CD4-positive, alpha-beta T cell (primary cell): ENCODE data around the gene GPC6. TPM values are rescaled to one million over a fixed set of nuclear protein-coding genes. Genes with fewer than 3 reads are reported as not detected.

Experiments used
- ATAC-seq: fragments of 200-7000 bp; cut with Tn5 transposase; one replicate; pipeline ENCODE4 v1.10.0; 2022; ENCODE audit warnings: mild to moderate bottlenecking; ENCODE audit not compliant: poor library complexity
- CTCF ChIA-PET: fragments of 350-600 bp; sonication (Branson Sonifier 250); formaldehyde crosslinking; loops from one replicate; lab custom pipeline; 2021; ENCODE audit warnings: antibody characterized with exemption, inconsistent platforms; lab: Charles Lee
- POLR2A ChIA-PET: fragments of 350-600 bp; sonication (Branson Sonifier 250); formaldehyde crosslinking; loops from one replicate; lab custom pipeline; 2021; ENCODE audit warnings: antibody characterized with exemption, inconsistent platforms; lab: Charles Lee
- DNase-seq, 14 experiments: peaks; one replicate each; pipeline ENCODE4 v3.0.0-alpha.2; 2013 to 2020; ENCODE audit warnings: mixed read lengths in 2 of 14
- H3K27ac ChIP-seq, 2 donors: one replicate each; pipeline versions ENCODE4 v1.5.1 to v1.7.0; 2013; ENCODE audit warnings: low read length in 2 of 2, low read depth in 1 of 2, mild to moderate bottlenecking in 1 of 2
- H3K27me3 ChIP-seq, 2 experiments: 1 replicate in 1 of 2; 2 replicates in 1 of 2; pipeline versions ENCODE4 v1.6.1 to v1.7.0; 2013; ENCODE audit warnings: low read length in 2 of 2, control low read depth in 1 of 2, mild to moderate bottlenecking in 1 of 2, moderate library complexity in 1 of 2; ENCODE audit not compliant: insufficient read depth in 2 of 2, control insufficient read depth in 1 of 2
- H3K36me3 ChIP-seq: one replicate; pipeline ENCODE4 v1.6.1; 2013; ENCODE audit warnings: low read length, control low read depth; ENCODE audit not compliant: insufficient read depth
- H3K4me1 ChIP-seq: one replicate; pipeline ENCODE4 v1.6.1; 2013; ENCODE audit warnings: low read length, control low read depth; ENCODE audit not compliant: insufficient read depth
- H3K4me3 ChIP-seq: one replicate; pipeline ENCODE4 v1.5.1; 2013; ENCODE audit warnings: mild to moderate bottlenecking, low read length, moderate library complexity
- H3K9me3 ChIP-seq, 2 experiments: 1 replicate in 1 of 2; 2 replicates in 1 of 2; pipeline versions ENCODE4 v1.6.1 to v1.7.0; 2013; ENCODE audit warnings: low read length in 2 of 2, mild to moderate bottlenecking in 2 of 2, control low read depth in 1 of 2, moderate library complexity in 1 of 2; ENCODE audit not compliant: control insufficient read depth in 1 of 2, insufficient read depth in 1 of 2
- H3K27ac Mint-ChIP-seq: one replicate; pipeline ENCODE4 v1.8.0; 2020; ENCODE audit warnings: mixed read lengths
- H3K27me3 Mint-ChIP-seq: one replicate; pipeline ENCODE4 v1.8.0; 2021; ENCODE audit warnings: mixed read lengths
- H3K36me3 Mint-ChIP-seq: one replicate; pipeline ENCODE4 v1.8.0; 2021; ENCODE audit warnings: low read depth, mixed read lengths
- H3K4me1 Mint-ChIP-seq: one replicate; pipeline ENCODE4 v1.8.0; 2021; ENCODE audit warnings: low read depth, mixed read lengths
- H3K4me3 Mint-ChIP-seq: one replicate; pipeline ENCODE4 v1.8.0; 2020; ENCODE audit warnings: mild to moderate bottlenecking, mixed read lengths
- H3K9me3 Mint-ChIP-seq: one replicate; pipeline ENCODE4 v1.8.0; 2020; ENCODE audit warnings: mixed read lengths
- CTCF ChIP-seq: fragments of 200-600 bp; IDR thresholded peaks from one replicate; pipeline ENCODE4 v1.8.0; 2022; ENCODE audit warnings: antibody characterized with exemption, mild to moderate bottlenecking
- intact Hi-C, 2 experiments: fragments of 100-400 bp; cut with DNase I in 1 of 2; cut with micrococcal nuclease in 1 of 2; formaldehyde crosslinking; loops; one replicate each; pipeline versions ENCODE4 v1.15.1 to v1.9.0; 2023 to 2025; cut with DNase I, micrococcal nuclease
- total RNA-seq, 174 experiments: library from RNA in 2 of 174; stranded (reverse) in 2 of 174; gene quantifications; one replicate each; pipeline ENCODE4 v1.2.3 and lab custom pipeline; 2021 to 2026

GPC6 gene
- total RNA-seq, 2 experiments from 2014 or later, result not detected

- Histone ChIP-seq H3K36me3 (no peaks in the 10 kb centered on the region), H3K4me1 (no peaks in the 10 kb centered on the region), H3K4me3 (no peak overlapping the region), H3K9me3 (no peaks in the 10 kb centered on the region), H3K27me3 (no peaks in the 10 kb centered on the region), H3K27ac (no peak overlapping the region)
- Mint-ChIP-seq H3K4me1 (no peaks in the 10 kb centered on the region), H3K27ac (no peak overlapping the region), H3K4me3 (no peak overlapping the region), H3K27me3 (peaks cover 12% of the 10 kb centered on the region), H3K36me3 (no peaks in the 10 kb centered on the region), H3K9me3 (peaks cover under 1% of the 10 kb centered on the region)
- ChIA-PET CTCF (no interaction called here), POLR2A (no interaction called here)
- intact Hi-C loops, result no loop called here
- no peak for TF ChIP-seq CTCF
- no peak for DNase-seq
- no peak for ATAC-seq
Measured at GRCh38 chr13:94382960-94383359, 1156.4 kb downstream of the GPC6 start.

DNA sequence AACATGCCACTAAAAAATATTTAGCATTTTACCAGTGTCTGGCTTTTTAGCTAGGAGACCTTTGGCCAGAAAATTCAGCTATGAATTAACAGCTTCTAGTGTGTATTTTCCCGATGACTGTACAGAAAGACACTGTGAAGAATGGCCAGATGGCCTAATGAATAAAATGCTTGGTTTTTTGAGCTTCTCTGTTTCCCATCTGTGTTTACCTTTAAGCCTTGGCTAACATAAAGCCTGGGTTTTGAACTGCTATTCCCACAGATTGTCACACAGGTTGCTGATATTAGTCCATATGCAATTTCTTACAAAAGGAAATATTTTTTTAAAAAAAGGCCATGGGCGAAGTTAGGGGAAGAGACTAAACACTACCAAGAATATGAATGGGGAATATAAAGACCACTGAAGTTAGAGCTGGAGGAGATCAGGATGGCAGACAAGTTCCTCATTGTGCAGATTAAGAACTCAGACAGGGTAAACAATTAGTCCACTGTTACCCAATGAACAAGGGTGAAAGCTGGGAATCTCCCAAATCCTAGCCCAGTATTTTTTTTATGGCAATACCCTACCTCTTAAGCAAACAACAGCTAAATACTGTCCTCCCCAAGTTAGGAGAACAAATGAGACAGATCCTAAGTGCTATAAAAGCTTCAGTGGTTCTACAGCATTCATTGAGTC lies 1157.8 kb downstream of the GPC6 start:
- no peaks in the 10 kb centered on the region for H3K27me3 ChIP-seq
- H3K4me3 Mint-ChIP-seq, result no peak overlapping the region
- no peaks in the 10 kb centered on the region for H3K36me3 ChIP-seq
- intact Hi-C loops, result no loop called here
- H3K9me3 ChIP-seq, result no peaks in the 10 kb centered on the region
- no peaks in the 10 kb centered on the region for H3K4me1 ChIP-seq
- peaks cover 12% of the 10 kb centered on the region for H3K27me3 Mint-ChIP-seq
- ATAC-seq, result no peak
- H3K36me3 Mint-ChIP-seq, result no peaks in the 10 kb centered on the region
- no peak for DNase-seq
- H3K27ac ChIP-seq, result no peak overlapping the region
- POLR2A ChIA-PET, result no interaction called here
- H3K9me3 Mint-ChIP-seq, result no peaks in the 10 kb centered on the region
- no peaks in the 10 kb centered on the region for H3K4me1 Mint-ChIP-seq
- CTCF ChIA-PET, result no interaction called here
- H3K27ac Mint-ChIP-seq, result no peak overlapping the region
- TF ChIP-seq CTCF, result no peak
- H3K4me3 ChIP-seq, result no peak overlapping the region

DNA sequence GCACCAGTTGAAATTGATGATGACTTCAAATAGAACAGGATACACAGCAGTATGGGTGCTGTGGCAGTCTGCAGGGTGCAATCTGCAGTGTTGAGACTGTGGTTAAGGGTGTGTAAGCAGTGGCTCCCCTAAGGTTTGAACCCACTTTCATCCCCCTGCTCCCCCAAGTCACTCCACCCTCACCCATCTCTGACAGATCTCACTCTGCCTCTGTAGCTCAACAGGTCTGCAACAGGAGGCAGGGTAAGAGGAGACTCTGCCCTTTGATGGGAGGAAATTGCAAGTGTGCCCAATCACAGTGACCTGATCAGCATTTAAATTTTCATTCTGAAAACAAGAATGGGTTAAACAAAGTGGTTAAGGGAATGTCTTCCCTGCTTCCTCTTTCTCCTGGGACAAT lies 1160.4 kb downstream of the GPC6 start:
- H3K4me1 ChIP-seq, result no peaks in the 10 kb centered on the region
- H3K4me1 Mint-ChIP-seq, result no peaks in the 10 kb centered on the region
- ChIA-PET CTCF (no interaction called here), POLR2A (no interaction called here)
- DNase-seq (no peak), ATAC-seq (no peak)
- no peaks in the 10 kb centered on the region for H3K36me3 Mint-ChIP-seq
- H3K9me3 Mint-ChIP-seq, result no peaks in the 10 kb centered on the region
- H3K27ac Mint-ChIP-seq, result no peak overlapping the region
- no peak overlapping the region for H3K4me3 Mint-ChIP-seq
- no peak overlapping the region for H3K4me3 ChIP-seq
- no peaks in the 10 kb centered on the region for H3K36me3 ChIP-seq
- intact Hi-C loops, result no loop called here
- H3K27me3 ChIP-seq, result no peaks in the 10 kb centered on the region
- H3K9me3 ChIP-seq, result no peaks in the 10 kb centered on the region
- H3K27ac ChIP-seq, result no peak overlapping the region
- TF ChIP-seq CTCF, result no peak
- H3K27me3 Mint-ChIP-seq, result peaks cover 9% of the 10 kb centered on the region
